ENCODE data around the gene TPRN.

- TF ChIP-seq POLR2A (IDR thresholded peaks at IDR 0.05) (no peak), CTCF (IDR thresholded peaks at IDR 0.05) (no peak)
These were observed 10.9 kb downstream of the TPRN start for GRCh38 chr9:137189297-137190295.

All from esophagus squamous epithelium (tissue), 4 donors.